Peyer's patch (tissue), 4 donors: ENCODE data around the gene LSMEM2.

ENCODE experiments used
- CTCF ChIP-seq, 6 experiments: fragments of 450-650 bp in 4 of 6; fragments of 200-600 bp in 2 of 6; sonication (generic) in 1 of 6; IDR thresholded peaks; one replicate each; pipeline ENCODE4 v1.5.1; 2017 to 2019; ENCODE audit warnings: antibody characterized with exemption in 6 of 6, mild to moderate bottlenecking in 3 of 6, moderate library complexity in 1 of 6
- POLR2A ChIP-seq, 2 donors: fragments of 450-650 bp; IDR thresholded peaks; one replicate each; pipeline ENCODE4 v1.5.1; 2017; ENCODE audit warnings: antibody characterized with exemption in 2 of 2, mild to moderate bottlenecking in 2 of 2, moderate library complexity in 2 of 2

GRCh38 chr3:50265571-50265970, 13.3 kb upstream of the LSMEM2 start:
- TF ChIP-seq POLR2A (IDR thresholded peaks at IDR 0.05) (no peak), CTCF (IDR thresholded peaks at IDR 0.05) (no peak)
